HepG2 (cell line): ENCODE data around the gene RABGAP1L. TPM values are rescaled to one million over a fixed set of nuclear protein-coding genes. Genes with fewer than 3 reads are reported as not detected.
A peak's percentile ranks its signal among the peaks of the same experiment; 100 is the strongest.

Experiments used
- KMT2B ChIP-seq: IDR thresholded peaks from 2 replicates; pipeline ENCODE4 v1.6.1; 2016; ENCODE audit warnings: missing genetic modification reagents, missing compliant biosample characterization
- PITX1 ChIP-seq: sonication (generic); formaldehyde crosslinking; IDR thresholded peaks from 2 replicates; pipeline ENCODE4 v1.5.1; 2020; ENCODE audit warnings: mild to moderate bottlenecking, missing genetic modification reagents
- POLR2A ChIP-seq, 2 experiments: IDR thresholded peaks; 2 replicates each; pipeline ENCODE4 v1.6.1; 2011; ENCODE audit warnings: low read depth in 2 of 2, low read length in 2 of 2, mild to moderate bottlenecking in 1 of 2, moderate library complexity in 1 of 2; ENCODE audit not compliant: insufficient read depth in 1 of 2
- SALL1 ChIP-seq: sonication (generic); formaldehyde crosslinking; IDR thresholded peaks from 2 replicates; pipeline ENCODE4 v1.8.0; 2022; ENCODE audit warnings: mild to moderate bottlenecking, missing genetic modification reagents
- ZMYM4 ChIP-seq: sonication (generic); formaldehyde crosslinking; IDR thresholded peaks from 2 replicates; pipeline ENCODE4 v1.8.1; 2023; ENCODE audit warnings: mild to moderate bottlenecking, missing genetic modification reagents
- ZNF333 ChIP-seq: sonication (generic); formaldehyde crosslinking; IDR thresholded peaks from 2 replicates; pipeline ENCODE4 v1.4.0; 2020; ENCODE audit warnings: mild to moderate bottlenecking, missing genetic modification reagents, borderline replicate concordance
- ZNF350 ChIP-seq: sonication (generic); formaldehyde crosslinking; IDR thresholded peaks from 2 replicates; pipeline ENCODE4 v1.4.0; 2020; ENCODE audit warnings: mild to moderate bottlenecking, low read depth, missing genetic modification reagents, borderline replicate concordance
- ZNF607 ChIP-seq: sonication (generic); formaldehyde crosslinking; IDR thresholded peaks from 2 replicates; pipeline ENCODE4 v1.5.1; 2020; ENCODE audit warnings: missing genetic modification reagents, mild to moderate bottlenecking, borderline replicate concordance
- polyA plus RNA-seq, 8 experiments: library from polyadenylated mRNA; depleted of rRNA in 3 of 8; stranded (reverse) in 7 of 8; unstranded in 1 of 8; fragments of >200 nt; fragmentation: Illumina TruSeq in 4 of 8; extraction: Trizol in 4 of 8; gene quantifications; 2 replicates each; pipeline versions ENCODE4 v1.2.1 to v1.2.3, GENCODE V29; 2011 to 2016; ENCODE audit warnings: low read depth in 4 of 8, missing spikeins in 1 of 8, mixed read lengths in 1 of 8; ENCODE audit not compliant: insufficient read depth in 1 of 8
- total RNA-seq, 5 experiments: library from RNA; depleted of rRNA; stranded (reverse); fragments of >200 nt; fragmentation: Illumina TruSeq; extraction: Trizol; gene quantifications; 2 replicates each; pipeline ENCODE4 v1.2.3, GENCODE V29; 2016; ENCODE audit warnings: low read depth in 1 of 5
- TF ChIP-seq, protein P1 (sequence below): sonication (generic); formaldehyde crosslinking; IDR thresholded peaks from 2 replicates; pipeline ENCODE4 v1.5.0; 2020; ENCODE audit warnings: mild to moderate bottlenecking, missing genetic modification reagents, borderline replicate concordance
- TF ChIP-seq, protein P2 (sequence below): IDR thresholded peaks from 2 replicates; pipeline ENCODE4 v1.6.1; 2016; ENCODE audit warnings: missing compliant biosample characterization, missing genetic modification reagents, borderline replicate concordance
- TF ChIP-seq, protein P3 (sequence below): sonication (generic); formaldehyde crosslinking; IDR thresholded peaks from 2 replicates; pipeline ENCODE4 v1.5.1; 2020; ENCODE audit warnings: mild to moderate bottlenecking, moderate library complexity, missing genetic modification reagents
- TF ChIP-seq, protein P4 (sequence below): IDR thresholded peaks from 2 replicates; pipeline ENCODE4 v1.6.1; 2012; ENCODE audit warnings: inconsistent platforms
- TF ChIP-seq, protein P5 (sequence below): sonication (generic); formaldehyde crosslinking; IDR thresholded peaks from 2 replicates; pipeline ENCODE4 v1.4.0; 2020; ENCODE audit warnings: missing genetic modification reagents, mild to moderate bottlenecking, borderline replicate concordance
- TF ChIP-seq, protein P6 (sequence below): sonication (generic); formaldehyde crosslinking; IDR thresholded peaks from 2 replicates; pipeline ENCODE4 v1.4.0; 2020; ENCODE audit warnings: missing genetic modification reagents
- TF ChIP-seq, protein P7 (sequence below): sonication (generic); formaldehyde crosslinking; IDR thresholded peaks from 2 replicates; pipeline ENCODE4 v1.9.0; 2022; ENCODE audit warnings: missing genetic modification reagents, mild to moderate bottlenecking, borderline replicate concordance

RABGAP1L gene
- total and polyA plus RNA-seq, 2 of the 13 experiments (the other 11 are each of a cell fraction or from before 2014, with no cell fraction given) = 7.9 to 22.6 TPM

DNA sequence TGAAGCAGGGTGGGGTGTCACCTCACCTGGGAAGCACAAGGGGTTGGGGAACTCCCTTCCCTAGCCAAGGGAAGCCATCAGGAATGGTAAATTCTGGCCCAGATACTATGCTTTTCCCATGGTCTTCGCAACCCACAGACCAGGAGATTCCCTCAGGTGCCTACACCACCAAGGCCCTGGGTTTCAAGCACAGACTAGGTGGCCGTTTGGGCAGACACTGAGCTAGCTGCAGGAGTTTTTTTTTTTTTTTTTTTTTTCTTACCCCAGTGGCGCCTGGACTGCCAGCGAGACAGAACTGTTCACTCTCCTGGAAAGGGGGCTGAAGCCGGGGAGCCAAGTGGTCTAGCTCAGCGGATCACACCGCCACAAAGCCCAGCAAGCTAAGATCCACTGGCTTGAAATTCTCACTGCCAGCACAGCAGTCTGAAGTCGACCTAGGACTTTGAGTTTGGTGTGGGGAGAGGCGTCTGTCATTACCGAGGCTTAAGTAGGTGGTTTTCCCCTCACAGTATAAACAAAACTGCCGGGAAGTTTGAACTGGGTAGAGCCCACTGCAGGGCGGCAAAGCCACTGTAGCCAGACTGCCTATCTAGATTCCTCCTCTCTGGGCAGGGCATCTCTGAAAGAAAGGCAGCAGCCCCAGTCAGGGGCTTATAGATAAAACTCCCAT lies 15.5 kb upstream of the RABGAP1L start (continued):
- TF ChIP-seq, protein P1, sequence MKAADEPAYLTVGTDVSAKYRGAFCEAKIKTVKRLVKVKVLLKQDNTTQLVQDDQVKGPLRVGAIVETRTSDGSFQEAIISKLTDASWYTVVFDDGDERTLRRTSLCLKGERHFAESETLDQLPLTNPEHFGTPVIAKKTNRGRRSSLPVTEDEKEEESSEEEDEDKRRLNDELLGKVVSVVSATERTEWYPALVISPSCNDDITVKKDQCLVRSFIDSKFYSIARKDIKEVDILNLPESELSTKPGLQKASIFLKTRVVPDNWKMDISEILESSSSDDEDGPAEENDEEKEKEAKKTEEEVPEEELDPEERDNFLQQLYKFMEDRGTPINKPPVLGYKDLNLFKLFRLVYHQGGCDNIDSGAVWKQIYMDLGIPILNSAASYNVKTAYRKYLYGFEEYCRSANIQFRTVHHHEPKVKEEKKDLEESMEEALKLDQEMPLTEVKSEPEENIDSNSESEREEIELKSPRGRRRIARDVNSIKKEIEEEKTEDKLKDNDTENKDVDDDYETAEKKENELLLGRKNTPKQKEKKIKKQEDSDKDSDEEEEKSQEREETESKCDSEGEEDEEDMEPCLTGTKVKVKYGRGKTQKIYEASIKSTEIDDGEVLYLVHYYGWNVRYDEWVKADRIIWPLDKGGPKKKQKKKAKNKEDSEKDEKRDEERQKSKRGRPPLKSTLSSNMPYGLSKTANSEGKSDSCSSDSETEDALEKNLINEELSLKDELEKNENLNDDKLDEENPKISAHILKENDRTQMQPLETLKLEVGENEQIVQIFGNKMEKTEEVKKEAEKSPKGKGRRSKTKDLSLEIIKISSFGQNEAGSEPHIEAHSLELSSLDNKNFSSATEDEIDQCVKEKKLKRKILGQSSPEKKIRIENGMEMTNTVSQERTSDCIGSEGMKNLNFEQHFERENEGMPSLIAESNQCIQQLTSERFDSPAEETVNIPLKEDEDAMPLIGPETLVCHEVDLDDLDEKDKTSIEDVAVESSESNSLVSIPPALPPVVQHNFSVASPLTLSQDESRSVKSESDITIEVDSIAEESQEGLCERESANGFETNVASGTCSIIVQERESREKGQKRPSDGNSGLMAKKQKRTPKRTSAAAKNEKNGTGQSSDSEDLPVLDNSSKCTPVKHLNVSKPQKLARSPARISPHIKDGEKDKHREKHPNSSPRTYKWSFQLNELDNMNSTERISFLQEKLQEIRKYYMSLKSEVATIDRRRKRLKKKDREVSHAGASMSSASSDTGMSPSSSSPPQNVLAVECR (CRISPR knock-in tag) = 0 out of 2 replicates have a peak, but pooled peaks have one; percentile 18
- TF ChIP-seq, protein P2, sequence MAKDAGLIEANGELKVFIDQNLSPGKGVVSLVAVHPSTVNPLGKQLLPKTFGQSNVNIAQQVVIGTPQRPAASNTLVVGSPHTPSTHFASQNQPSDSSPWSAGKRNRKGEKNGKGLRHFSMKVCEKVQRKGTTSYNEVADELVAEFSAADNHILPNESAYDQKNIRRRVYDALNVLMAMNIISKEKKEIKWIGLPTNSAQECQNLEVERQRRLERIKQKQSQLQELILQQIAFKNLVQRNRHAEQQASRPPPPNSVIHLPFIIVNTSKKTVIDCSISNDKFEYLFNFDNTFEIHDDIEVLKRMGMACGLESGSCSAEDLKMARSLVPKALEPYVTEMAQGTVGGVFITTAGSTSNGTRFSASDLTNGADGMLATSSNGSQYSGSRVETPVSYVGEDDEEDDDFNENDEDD = peak; percentile 22; the same call in 1 of the 2 replicates
- TF ChIP-seq ZNF333 (CRISPR knock-in tag) (0 out of 2 replicates have a peak, but pooled peaks have one; percentile 30), ZNF607 (CRISPR knock-in tag) (0 out of 2 replicates have a peak, but pooled peaks have one; percentile 34), PITX1 (CRISPR knock-in tag) (0 out of 2 replicates have a peak, but pooled peaks have one; percentile 27), SALL1 (CRISPR knock-in tag) (peak; percentile 28; the same call in 1 of the 2 replicates), KMT2B (CRISPR knock-in tag) (peak; percentile 34; the same call in 1 of the 2 replicates), ZNF350 (peak; percentile 41; the same call in 1 of the 2 replicates), POLR2A (IDR thresholded peaks at IDR 0.05; ENCODE audit: insufficient read depth in 1 of 2, low read depth in 2 of 2, low read length in 2 of 2) (peak in 1 of 2 experiments; percentile 37; a peak in 1 of 4 replicates), ZMYM4 (CRISPR knock-in tag) (peak; percentile 49; the same call in 1 of the 2 replicates)
- TF ChIP-seq, protein P3, sequence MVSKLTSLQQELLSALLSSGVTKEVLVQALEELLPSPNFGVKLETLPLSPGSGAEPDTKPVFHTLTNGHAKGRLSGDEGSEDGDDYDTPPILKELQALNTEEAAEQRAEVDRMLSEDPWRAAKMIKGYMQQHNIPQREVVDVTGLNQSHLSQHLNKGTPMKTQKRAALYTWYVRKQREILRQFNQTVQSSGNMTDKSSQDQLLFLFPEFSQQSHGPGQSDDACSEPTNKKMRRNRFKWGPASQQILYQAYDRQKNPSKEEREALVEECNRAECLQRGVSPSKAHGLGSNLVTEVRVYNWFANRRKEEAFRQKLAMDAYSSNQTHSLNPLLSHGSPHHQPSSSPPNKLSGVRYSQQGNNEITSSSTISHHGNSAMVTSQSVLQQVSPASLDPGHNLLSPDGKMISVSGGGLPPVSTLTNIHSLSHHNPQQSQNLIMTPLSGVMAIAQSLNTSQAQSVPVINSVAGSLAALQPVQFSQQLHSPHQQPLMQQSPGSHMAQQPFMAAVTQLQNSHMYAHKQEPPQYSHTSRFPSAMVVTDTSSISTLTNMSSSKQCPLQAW (CRISPR knock-in tag) = peak; percentile 28; the same call in 1 of the 2 replicates
- TF ChIP-seq, protein P4, sequence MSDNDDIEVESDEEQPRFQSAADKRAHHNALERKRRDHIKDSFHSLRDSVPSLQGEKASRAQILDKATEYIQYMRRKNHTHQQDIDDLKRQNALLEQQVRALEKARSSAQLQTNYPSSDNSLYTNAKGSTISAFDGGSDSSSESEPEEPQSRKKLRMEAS = 0 out of 2 replicates have a peak, but pooled peaks have one; percentile 16
- TF ChIP-seq, protein P5, sequence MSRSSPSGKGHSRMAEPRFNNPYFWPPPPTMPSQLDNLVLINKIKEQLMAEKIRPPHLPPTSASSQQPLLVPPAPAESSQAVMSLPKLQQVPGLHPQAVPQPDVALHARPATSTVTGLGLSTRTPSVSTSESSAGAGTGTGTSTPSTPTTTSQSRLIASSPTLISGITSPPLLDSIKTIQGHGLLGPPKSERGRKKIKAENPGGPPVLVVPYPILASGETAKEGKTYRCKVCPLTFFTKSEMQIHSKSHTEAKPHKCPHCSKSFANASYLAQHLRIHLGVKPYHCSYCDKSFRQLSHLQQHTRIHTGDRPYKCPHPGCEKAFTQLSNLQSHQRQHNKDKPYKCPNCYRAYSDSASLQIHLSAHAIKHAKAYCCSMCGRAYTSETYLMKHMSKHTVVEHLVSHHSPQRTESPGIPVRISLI = peak; percentile 59; the same call in 1 of the 2 replicates
- TF ChIP-seq, protein P6, sequence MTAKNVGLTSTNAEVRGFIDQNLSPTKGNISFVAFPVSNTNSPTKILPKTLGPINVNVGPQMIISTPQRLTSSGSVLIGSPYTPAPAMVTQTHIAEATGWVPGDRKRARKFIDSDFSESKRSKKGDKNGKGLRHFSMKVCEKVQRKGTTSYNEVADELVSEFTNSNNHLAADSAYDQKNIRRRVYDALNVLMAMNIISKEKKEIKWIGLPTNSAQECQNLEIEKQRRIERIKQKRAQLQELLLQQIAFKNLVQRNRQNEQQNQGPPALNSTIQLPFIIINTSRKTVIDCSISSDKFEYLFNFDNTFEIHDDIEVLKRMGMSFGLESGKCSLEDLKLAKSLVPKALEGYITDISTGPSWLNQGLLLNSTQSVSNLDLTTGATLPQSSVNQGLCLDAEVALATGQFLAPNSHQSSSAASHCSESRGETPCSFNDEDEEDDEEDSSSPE (CRISPR knock-in tag) = peak; percentile 35; the same call in 1 of the 2 replicates
- TF ChIP-seq, protein P7, sequence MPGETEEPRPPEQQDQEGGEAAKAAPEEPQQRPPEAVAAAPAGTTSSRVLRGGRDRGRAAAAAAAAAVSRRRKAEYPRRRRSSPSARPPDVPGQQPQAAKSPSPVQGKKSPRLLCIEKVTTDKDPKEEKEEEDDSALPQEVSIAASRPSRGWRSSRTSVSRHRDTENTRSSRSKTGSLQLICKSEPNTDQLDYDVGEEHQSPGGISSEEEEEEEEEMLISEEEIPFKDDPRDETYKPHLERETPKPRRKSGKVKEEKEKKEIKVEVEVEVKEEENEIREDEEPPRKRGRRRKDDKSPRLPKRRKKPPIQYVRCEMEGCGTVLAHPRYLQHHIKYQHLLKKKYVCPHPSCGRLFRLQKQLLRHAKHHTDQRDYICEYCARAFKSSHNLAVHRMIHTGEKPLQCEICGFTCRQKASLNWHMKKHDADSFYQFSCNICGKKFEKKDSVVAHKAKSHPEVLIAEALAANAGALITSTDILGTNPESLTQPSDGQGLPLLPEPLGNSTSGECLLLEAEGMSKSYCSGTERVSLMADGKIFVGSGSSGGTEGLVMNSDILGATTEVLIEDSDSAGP (CRISPR knock-in tag) = peak; percentile 36; the same call in 1 of the 2 replicates
